TTC549 (cell line): Measurements from ENCODE around the gene CPD.
"Not testable (repeated sequence)": the region's sequence is repeated elsewhere in the genome, so short reads cannot be mapped to it uniquely, and the experiment has no call there.

ENCODE experiments used
- FAIRE-seq: peaks from 2 replicates; lab custom pipeline; 2012; peaks lifted over from hg19 to GRCh38; lab: Jason Lieb, UNC

The CPD gene

GRCh38 chr17:30388321-30389179 is 9.8 kb downstream of the CPD start:
- no peak for FAIRE-seq

- no peak for FAIRE-seq
Observed at GRCh38 chr17:30389756-30390300, 11.1 kb downstream of the CPD start.

GRCh38 chr17:30391534-30391933 is 12.8 kb downstream of the CPD start:
- FAIRE-seq = no peak

GRCh38 chr17:30393491-30393890 is 14.8 kb downstream of the CPD start:
- FAIRE-seq = no peak

GRCh38 chr17:30393911-30394867 is 15.5 kb downstream of the CPD start:
- no peak for FAIRE-seq

- FAIRE-seq = no peak
Observed at GRCh38 chr17:30395398-30396022, 16.8 kb downstream of the CPD start.

- FAIRE-seq = no peak
Observed at GRCh38 chr17:30396129-30396528, 17.4 kb downstream of the CPD start.

- no peak for FAIRE-seq
Observed at GRCh38 chr17:30396612-30397011, 17.9 kb downstream of the CPD start.

GRCh38 chr17:30398328-30399041 is 19.8 kb downstream of the CPD start:
- FAIRE-seq = peak; percentile 75

GRCh38 chr17:30401097-30401496 is 22.4 kb downstream of the CPD start:
- FAIRE-seq = no peak

GRCh38 chr17:30405161-30405560 is 26.4 kb downstream of the CPD start:
- no peak for FAIRE-seq

- FAIRE-seq = not testable (repeated sequence)
Observed at GRCh38 chr17:30410627-30411026, 31.9 kb downstream of the CPD start.

- FAIRE-seq = not testable (repeated sequence)
Observed at GRCh38 chr17:30412008-30412496, 33.3 kb downstream of the CPD start.

GRCh38 chr17:30413109-30413508 is 34.4 kb downstream of the CPD start:
- FAIRE-seq = no peak

GRCh38 chr17:30414486-30414885 is 35.8 kb downstream of the CPD start:
- FAIRE-seq = no peak

GRCh38 chr17:30415491-30415890 is 36.8 kb downstream of the CPD start:
- no peak for FAIRE-seq

GRCh38 chr17:30418070-30418469 is 39.3 kb downstream of the CPD start:
- FAIRE-seq = not testable (repeated sequence)

- FAIRE-seq = no peak
Observed at GRCh38 chr17:30421592-30421991, 42.9 kb downstream of the CPD start.

GRCh38 chr17:30422171-30422570 is 43.4 kb downstream of the CPD start:
- no peak for FAIRE-seq

GRCh38 chr17:30424471-30424870 is 45.7 kb downstream of the CPD start:
- no peak for FAIRE-seq

GRCh38 chr17:30426292-30426691 is 47.6 kb downstream of the CPD start:
- no peak for FAIRE-seq
